ENCODE data around the gene TENM4.

GRCh38 chr11:79423736-79424135 lies 17.1 kb downstream of the TENM4 start:
- TF ChIP-seq CTCF (IDR thresholded peaks at IDR 0.05) (no peak), EZH2 (IDR thresholded peaks at IDR 0.05) (no peak)

Data from neural progenitor cell (in vitro differentiated cells).